DOHH2 (cell line): ENCODE data around the gene CAPN11.

Experiments used
- H3F3A ChIP-seq: fragments of 200-600 bp; sonication (generic), shearing (Covaris generic); 2 replicates; pipeline ENCODE4 v1.6.0; 2016; ENCODE audit warnings: antibody characterized with exemption, mild to moderate bottlenecking; ENCODE audit not compliant: control insufficient read depth, insufficient read depth
- H3K27ac ChIP-seq: fragments of 200-600 bp; sonication (generic); 2 replicates; pipeline ENCODE4 v1.5.1; 2014; ENCODE audit warnings: low read depth, mild to moderate bottlenecking, low read length, moderate library complexity
- H3K27me3 ChIP-seq: fragments of 200-600 bp; sonication (generic); 2 replicates; pipeline ENCODE4 v1.6.1; 2014; ENCODE audit warnings: mild to moderate bottlenecking, low read length, mixed read lengths; ENCODE audit not compliant: control insufficient read depth
- H3K36me3 ChIP-seq: fragments of 200-600 bp; sonication (generic); 2 replicates; pipeline ENCODE4 v1.6.1; 2014; ENCODE audit warnings: mild to moderate bottlenecking, low read length, moderate library complexity, mixed read lengths; ENCODE audit not compliant: control insufficient read depth
- H3K4me1 ChIP-seq: fragments of 200-600 bp; sonication (generic); 2 replicates; pipeline ENCODE4 v1.6.1; 2014; ENCODE audit warnings: mild to moderate bottlenecking, low read length, mixed read lengths; ENCODE audit not compliant: control insufficient read depth
- H3K4me2 ChIP-seq: fragments of 200-600 bp; sonication (generic); 2 replicates; pipeline ENCODE4 v1.6.0; 2014; ENCODE audit warnings: mild to moderate bottlenecking, low read length, moderate library complexity
- H3K4me3 ChIP-seq: fragments of 200-600 bp; sonication (generic); 2 replicates; pipeline ENCODE4 v1.5.1; 2014; ENCODE audit warnings: mild to moderate bottlenecking, low read length, mixed read lengths
- H3K79me2 ChIP-seq: fragments of 200-600 bp; sonication (generic); 2 replicates; pipeline ENCODE4 v1.6.1; 2014; ENCODE audit warnings: mild to moderate bottlenecking, low read length, mixed read lengths; ENCODE audit not compliant: control insufficient read depth
- H3K9me2 ChIP-seq: fragments of 200-600 bp; sonication (generic); replicated peaks from 2 replicates; pipeline ENCODE4 v1.6.1; 2014; ENCODE audit warnings: mild to moderate bottlenecking, low read length, mixed read lengths; ENCODE audit not compliant: control insufficient read depth
- H3K9me3 ChIP-seq: fragments of 200-600 bp; sonication (generic); 2 replicates; pipeline ENCODE4 v1.6.1; 2014; ENCODE audit warnings: antibody characterized with exemption, low read length, mixed read lengths; ENCODE audit not compliant: control insufficient read depth, insufficient read depth
- H4K20me1 ChIP-seq: fragments of 200-600 bp; sonication (generic); 2 replicates; pipeline ENCODE4 v1.6.0; 2014; ENCODE audit warnings: low read depth, mild to moderate bottlenecking, antibody characterized with exemption, low read length, moderate library complexity; ENCODE audit not compliant: control insufficient read depth, insufficient read depth
- CTCF ChIP-seq: fragments of 200-600 bp; sonication (generic); IDR thresholded peaks from one replicate; pipeline ENCODE4 v1.5.1; 2014; ENCODE audit warnings: antibody characterized with exemption, mild to moderate bottlenecking, low read depth, low read length; ENCODE audit not compliant: poor library complexity, severe bottlenecking
- EZH2phosphoT487 ChIP-seq: fragments of 200-600 bp; sonication (generic); IDR thresholded peaks from 2 replicates; pipeline ENCODE4 v1.6.1; 2017; ENCODE audit warnings: borderline replicate concordance, mild to moderate bottlenecking, antibody characterized with exemption, low read length, moderate library complexity, mixed read lengths

The CAPN11 gene

DNA sequence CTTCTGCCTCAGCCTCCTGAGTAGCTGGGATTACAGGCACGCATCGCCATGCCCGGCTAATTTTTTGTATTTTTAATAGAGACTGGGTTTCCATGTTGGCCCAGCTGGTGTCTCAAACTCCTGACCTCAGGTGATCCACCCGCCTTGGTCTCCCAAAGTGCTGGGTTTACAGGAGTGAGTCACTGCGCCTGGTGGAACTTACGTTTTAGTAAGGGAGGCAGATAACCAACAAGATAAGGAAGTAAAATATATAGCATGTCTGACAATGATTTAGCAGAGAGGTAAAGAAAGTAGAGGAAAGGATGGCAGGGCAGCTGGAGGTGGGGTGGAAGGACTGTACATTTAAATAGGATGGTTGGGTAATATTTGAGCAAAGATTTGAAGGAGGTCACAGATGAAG is 45.3 kb downstream of the CAPN11 start:
- Histone ChIP-seq H3K36me3 (no peaks in the 10 kb centered on the region), H3K9me3 (no peaks in the 10 kb centered on the region), H4K20me1 (no peaks in the 10 kb centered on the region), H3K4me1 (no peaks in the 10 kb centered on the region), H3K27ac (no peak overlapping the region), H3K27me3 (peaks cover 12% of the 10 kb centered on the region; the same call in 1 of the 2 replicates), H3K9me2 (no peaks in the 10 kb centered on the region), H3K4me3 (no peak overlapping the region), H3F3A (no peaks in the 10 kb centered on the region), H3K79me2 (no peaks in the 10 kb centered on the region), H3K4me2 (no peak overlapping the region)
- TF ChIP-seq EZH2phosphoT487 (no peak), CTCF (no peak)

DNA sequence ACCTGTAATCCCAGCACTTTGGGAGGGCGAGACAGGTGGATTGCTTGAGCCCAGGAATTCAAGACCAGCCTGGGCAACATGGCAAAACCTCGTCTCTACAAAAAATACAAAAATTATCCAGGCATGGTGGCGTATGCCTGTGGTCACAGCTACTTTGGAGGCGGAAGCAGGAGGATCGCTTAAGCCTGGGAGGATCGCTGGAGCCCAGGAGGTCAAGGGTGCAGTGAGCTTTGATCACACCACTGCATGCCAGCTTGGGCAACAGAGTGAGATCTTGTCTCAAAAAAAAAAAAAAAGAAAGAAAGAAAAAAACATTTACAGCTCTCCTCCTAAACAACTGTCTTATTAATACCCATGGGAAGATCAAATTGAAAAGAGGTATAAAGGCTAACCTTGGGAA is 49.3 kb downstream of the CAPN11 start:
- Histone ChIP-seq H4K20me1 (no peaks in the 10 kb centered on the region), H3K4me2 (no peak overlapping the region), H3F3A (no peaks in the 10 kb centered on the region), H3K9me2 (no peaks in the 10 kb centered on the region), H3K4me3 (no peak overlapping the region), H3K9me3 (no peaks in the 10 kb centered on the region), H3K79me2 (no peaks in the 10 kb centered on the region), H3K36me3 (no peaks in the 10 kb centered on the region), H3K27me3 (peaks cover 12% of the 10 kb centered on the region), H3K27ac (no peak overlapping the region), H3K4me1 (no peaks in the 10 kb centered on the region)
- TF ChIP-seq EZH2phosphoT487: no peak
- no peak for TF ChIP-seq CTCF

DNA sequence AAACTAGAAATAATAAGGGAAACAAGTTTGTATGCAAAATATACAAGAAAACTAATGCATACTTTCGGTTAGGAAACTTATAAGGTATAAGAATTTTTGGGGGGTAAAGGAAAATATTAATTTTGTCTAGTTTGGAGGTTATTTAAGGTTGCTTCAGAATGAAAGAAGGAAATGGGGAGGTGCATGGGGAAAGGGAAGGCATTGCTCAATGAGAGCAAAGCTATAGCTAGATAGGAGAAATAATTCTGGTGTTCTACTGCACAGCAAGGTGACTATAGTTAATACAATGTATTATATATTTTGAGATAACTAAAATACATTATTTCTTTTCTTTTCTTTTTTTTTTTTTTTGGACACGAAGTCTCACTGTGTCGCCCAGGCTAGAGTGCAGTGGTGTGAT is 52.7 kb downstream of the CAPN11 start:
- Histone ChIP-seq H3K4me2 (no peak overlapping the region), H3K4me1 (no peaks in the 10 kb centered on the region), H3K36me3 (no peaks in the 10 kb centered on the region), H3K4me3 (no peak overlapping the region), H3K9me3 (no peaks in the 10 kb centered on the region), H3F3A (no peaks in the 10 kb centered on the region), H3K27me3 (peaks cover 18% of the 10 kb centered on the region), H4K20me1 (no peaks in the 10 kb centered on the region), H3K27ac (no peak overlapping the region), H3K79me2 (no peaks in the 10 kb centered on the region), H3K9me2 (no peaks in the 10 kb centered on the region)
- TF ChIP-seq EZH2phosphoT487: no peak
- no peak for TF ChIP-seq CTCF

DNA sequence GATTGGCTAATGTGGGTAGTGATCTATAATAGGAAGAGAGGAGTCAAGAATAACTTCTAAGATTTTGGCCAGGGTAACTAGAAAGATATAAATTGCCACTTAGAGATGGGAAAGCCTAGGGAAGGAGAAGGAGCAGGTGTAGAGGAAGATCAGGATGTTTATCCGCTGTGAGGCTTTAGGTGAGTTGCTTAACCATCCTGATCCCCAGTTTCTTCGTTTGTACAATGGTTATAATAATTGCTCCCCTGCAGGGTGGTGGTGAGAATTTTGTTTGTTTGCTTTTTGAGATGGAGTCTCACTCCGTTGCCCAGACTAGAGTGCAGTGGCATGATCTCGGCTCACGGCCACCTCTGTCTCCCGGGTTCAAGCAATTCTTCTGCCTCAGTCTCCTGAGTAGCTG is 55.7 kb downstream of the CAPN11 start:
- H3K9me2 ChIP-seq: no peaks in the 10 kb centered on the region

More for the DNA sequence above, 55.7 kb downstream of the CAPN11 start:
- Histone ChIP-seq H3K79me2 (no peaks in the 10 kb centered on the region), H3F3A (peaks cover 11% of the 10 kb centered on the region), H3K4me1 (peaks cover 27% of the 10 kb centered on the region), H3K4me3 (no peak overlapping the region), H3K9me3 (no peaks in the 10 kb centered on the region), H3K27me3 (peaks cover 11% of the 10 kb centered on the region; the same call in 1 of the 2 replicates), H3K27ac (no peak overlapping the region), H3K36me3 (no peaks in the 10 kb centered on the region), H3K4me2 (no peak overlapping the region), H4K20me1 (no peaks in the 10 kb centered on the region)
- TF ChIP-seq EZH2phosphoT487: no peak
- no peak for TF ChIP-seq CTCF
